NB4 (cell line): Measurements from ENCODE around the gene ZACN.

Experiments
- DNase-seq: peaks from one replicate; pipeline ENCODE4 v3.0.0; 2010; ENCODE audit warnings: low read depth
- H3K4me3 ChIP-seq: one replicate; pipeline ENCODE4 v1.5.1; 2011; ENCODE audit warnings: mild to moderate bottlenecking, low read depth, low read length, moderate library complexity
- MYC ChIP-seq: IDR thresholded peaks from 2 replicates; pipeline ENCODE4 v1.6.1; 2011; ENCODE audit warnings: low read depth, low read length
- POLR2A ChIP-seq: IDR thresholded peaks from 2 replicates; pipeline ENCODE4 v1.6.1; 2011; ENCODE audit warnings: mild to moderate bottlenecking; ENCODE audit not compliant: insufficient read length; ENCODE audit errors: extremely low read depth
- TF ChIP-seq, protein P1 (sequence below): IDR thresholded peaks from 2 replicates; pipeline ENCODE4 v1.6.1; 2011; ENCODE audit warnings: low read depth, low read length
- TF ChIP-seq, protein P2 (sequence below): IDR thresholded peaks from one replicate; pipeline ENCODE4 v1.5.1; 2012; ENCODE audit warnings: low read depth, low read length

Gene ZACN

DNA sequence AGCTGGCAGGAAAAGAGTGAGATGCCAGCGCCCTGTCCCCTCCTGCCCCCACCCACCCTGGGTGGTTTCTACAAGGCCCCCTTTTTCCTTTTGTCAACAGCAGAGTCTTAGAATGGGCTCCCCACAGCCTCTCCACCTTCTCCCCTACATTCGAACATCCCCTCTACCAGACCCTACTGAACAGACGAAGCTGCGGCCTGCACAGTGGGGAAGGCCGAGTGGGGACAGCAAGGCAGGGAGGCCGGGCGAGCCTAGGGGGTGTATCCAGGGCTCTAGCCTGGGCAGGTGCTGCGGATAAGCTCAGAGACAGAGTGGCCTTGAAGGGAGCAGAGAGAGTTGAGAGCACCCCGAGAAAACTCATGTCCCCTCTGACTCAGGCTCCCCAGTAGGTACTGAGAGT is 7.4 kb downstream of the ZACN start:
- TF ChIP-seq, protein P1, sequence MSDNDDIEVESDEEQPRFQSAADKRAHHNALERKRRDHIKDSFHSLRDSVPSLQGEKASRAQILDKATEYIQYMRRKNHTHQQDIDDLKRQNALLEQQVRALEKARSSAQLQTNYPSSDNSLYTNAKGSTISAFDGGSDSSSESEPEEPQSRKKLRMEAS = no peak
- TF ChIP-seq, protein P2, sequence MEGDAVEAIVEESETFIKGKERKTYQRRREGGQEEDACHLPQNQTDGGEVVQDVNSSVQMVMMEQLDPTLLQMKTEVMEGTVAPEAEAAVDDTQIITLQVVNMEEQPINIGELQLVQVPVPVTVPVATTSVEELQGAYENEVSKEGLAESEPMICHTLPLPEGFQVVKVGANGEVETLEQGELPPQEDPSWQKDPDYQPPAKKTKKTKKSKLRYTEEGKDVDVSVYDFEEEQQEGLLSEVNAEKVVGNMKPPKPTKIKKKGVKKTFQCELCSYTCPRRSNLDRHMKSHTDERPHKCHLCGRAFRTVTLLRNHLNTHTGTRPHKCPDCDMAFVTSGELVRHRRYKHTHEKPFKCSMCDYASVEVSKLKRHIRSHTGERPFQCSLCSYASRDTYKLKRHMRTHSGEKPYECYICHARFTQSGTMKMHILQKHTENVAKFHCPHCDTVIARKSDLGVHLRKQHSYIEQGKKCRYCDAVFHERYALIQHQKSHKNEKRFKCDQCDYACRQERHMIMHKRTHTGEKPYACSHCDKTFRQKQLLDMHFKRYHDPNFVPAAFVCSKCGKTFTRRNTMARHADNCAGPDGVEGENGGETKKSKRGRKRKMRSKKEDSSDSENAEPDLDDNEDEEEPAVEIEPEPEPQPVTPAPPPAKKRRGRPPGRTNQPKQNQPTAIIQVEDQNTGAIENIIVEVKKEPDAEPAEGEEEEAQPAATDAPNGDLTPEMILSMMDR = no peak
- DNase-seq = no peak
- H3K4me3 ChIP-seq = no peak overlapping the region

DNA sequence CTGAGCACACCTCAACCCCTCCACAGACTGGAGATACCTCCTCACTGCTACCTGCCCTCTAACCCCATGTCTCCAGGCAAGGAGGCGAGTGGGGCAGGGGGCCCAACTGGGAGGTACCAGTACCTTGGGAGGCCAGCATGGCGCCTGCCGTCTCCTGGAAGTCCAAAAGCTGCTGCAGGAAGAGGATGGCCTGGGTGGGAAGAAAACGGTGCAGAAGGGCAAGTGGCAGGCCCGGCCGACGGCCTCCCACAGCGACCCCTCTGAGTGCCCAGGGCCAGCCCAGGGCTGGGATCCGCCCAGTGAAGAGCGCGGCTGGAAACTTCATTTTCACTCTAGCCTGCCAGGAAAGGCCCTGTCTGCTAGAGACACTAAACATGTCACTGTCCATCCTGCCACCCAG is 8.5 kb downstream of the ZACN start:
- no peak for DNase-seq
- TF ChIP-seq, protein P2 = no peak
- TF ChIP-seq POLR2A = no peak
- TF ChIP-seq MYC = no peak
- TF ChIP-seq, protein P1 = no peak
- H3K4me3 ChIP-seq = no peak overlapping the region

DNA sequence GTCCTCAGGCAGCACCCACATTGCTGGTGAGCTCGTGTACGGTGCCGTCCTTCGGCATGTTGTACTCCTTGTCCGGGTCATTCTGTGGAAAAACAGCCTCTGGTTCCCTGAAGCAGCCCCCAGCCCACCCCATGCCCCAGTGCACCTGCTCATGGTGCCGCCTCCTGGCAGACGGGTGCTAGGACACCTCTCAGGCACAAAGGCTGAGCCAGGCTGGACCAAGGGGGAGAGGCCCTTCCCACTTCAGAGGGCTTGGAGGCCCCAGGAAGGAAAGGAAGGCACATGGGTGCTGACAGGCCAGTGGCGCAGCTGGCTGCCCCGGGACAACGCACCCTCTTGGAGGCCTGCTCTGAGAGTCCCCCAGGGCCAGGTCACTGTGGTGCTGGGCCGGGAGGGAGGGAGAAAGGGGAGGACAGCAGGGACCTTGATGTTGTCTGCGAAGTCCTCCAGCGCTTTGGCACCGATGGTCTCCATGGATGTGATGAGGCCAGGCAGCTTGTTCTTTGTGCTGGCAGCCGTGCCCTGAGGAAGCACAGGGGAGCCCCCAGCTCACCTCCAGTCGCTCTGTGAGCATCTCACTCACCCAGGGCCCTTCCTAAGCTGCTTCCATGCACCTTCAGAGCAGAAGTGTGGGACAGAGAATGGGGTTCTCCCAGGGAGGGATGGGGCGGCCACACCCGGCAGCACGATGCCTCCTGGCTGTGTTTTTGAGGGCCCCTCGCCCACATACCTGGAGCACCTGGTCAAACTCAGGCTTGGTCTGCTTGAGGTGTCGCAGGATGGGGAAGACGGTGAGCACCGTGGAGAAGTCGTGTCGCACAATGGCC is 9.3 kb downstream of the ZACN start:
- no peak for DNase-seq
- H3K4me3 ChIP-seq = no peak overlapping the region
- no peak for TF ChIP-seq MYC
- TF ChIP-seq POLR2A = no peak
- TF ChIP-seq, protein P2 = no peak
- TF ChIP-seq, protein P1 = no peak

DNA sequence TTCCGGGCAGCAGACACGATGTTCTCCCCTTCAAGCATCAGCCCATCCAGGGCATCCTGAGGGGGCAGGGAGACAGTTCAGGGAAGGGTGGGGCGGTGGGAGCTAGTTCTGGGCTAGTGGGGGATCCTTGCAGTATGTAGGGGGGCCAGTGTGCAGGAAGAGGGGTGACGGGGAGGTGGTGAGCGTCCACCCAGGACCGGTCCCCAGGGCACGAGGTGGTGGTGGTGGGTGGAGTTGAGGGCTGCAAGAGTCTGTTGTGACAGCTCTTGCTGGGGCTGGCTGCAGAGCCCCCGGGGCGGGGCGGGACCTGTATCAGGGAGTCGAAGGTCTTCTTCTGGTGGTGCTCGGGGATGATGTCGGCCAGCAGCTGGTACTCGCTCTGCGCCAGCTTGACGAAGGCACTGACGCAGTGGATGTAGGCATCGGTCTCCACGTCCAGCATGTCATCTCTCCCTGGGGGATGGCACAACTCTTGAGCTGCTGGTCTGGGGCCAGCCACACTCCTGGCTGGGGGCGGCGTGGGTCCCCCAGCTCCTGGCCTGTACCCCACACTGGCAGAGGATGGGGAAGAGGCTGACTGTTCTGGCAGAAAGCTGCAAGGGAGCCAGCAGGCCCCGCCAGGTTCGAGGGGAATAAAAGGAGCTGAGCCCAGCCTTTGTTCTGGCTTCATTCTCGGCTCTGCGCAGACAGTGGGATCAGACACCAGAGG is 10.0 kb downstream of the ZACN start:
- TF ChIP-seq, protein P2 = no peak
- TF ChIP-seq MYC (no peak), POLR2A (no peak)
- TF ChIP-seq, protein P1 = no peak
- no peak overlapping the region for H3K4me3 ChIP-seq
- DNase-seq = no peak

DNA sequence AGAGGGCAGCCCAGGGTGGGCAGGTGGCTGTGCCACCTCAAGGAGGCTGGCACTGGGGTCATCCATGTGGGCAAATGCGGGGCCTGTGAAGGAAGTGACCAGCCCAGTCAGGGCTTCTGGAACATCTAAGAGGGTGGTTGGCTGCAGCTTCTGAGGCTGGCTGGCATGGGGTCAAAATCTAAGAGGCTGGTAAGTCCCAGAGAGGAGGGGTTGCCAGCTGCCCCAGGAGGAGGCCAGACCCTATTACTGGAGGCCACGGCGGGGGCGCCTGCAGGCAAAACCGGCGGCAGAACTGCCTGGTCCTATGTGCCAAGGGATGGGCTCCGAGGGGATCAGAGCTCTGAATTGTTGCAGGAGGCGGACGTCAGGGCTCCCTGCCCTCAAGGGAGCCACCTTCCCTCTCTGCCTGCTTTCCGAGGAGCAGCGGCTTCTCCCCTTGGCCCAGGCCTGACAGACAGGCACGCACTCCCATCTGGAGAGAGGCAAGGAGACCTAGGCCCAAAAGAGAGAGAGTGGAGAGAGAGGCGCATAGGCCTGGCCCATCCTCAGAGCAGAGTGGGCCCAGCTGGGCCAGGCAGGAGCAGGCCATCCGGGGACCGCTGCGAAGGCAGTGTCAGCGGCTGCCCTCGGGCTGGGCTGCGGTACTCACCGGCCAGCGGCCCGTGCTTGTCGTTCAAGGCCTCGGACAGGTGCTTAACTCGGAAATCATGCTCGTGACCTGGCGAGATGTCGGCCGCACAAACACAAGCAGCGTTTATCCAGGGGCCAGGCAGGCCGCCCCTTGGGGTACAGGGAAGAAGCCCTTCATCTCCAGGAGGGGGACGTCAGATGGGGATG is 10.9 kb downstream of the ZACN start:
- no peak for DNase-seq
- TF ChIP-seq, protein P2 = no peak
- TF ChIP-seq, protein P1 = no peak
- TF ChIP-seq POLR2A (no peak), MYC (no peak)
- no peak overlapping the region for H3K4me3 ChIP-seq
